Mononuclear cell (primary cell): Measurements from ENCODE around the gene IRX3. TPM values are rescaled to one million over a fixed set of nuclear protein-coding genes. Genes with fewer than 3 reads are reported as not detected.

Experiments
- H3K27me3 ChIP-seq: 2 replicates; pipeline ENCODE4 v1.6.0; 2011; ENCODE audit warnings: low read length, control low read depth; ENCODE audit not compliant: insufficient read depth
- H3K4me1 ChIP-seq: 2 replicates; pipeline ENCODE4 v1.5.1; 2011; ENCODE audit warnings: mild to moderate bottlenecking, low read length, control low read depth; ENCODE audit not compliant: insufficient read depth
- H3K4me3 ChIP-seq: 2 replicates; pipeline ENCODE4 v1.5.1; 2011; ENCODE audit warnings: mild to moderate bottlenecking, low read length, moderate library complexity
- H3K9me3 ChIP-seq: 2 replicates; pipeline ENCODE4 v1.5.1; 2011; ENCODE audit warnings: low read depth, mild to moderate bottlenecking, control low read depth, low read length
- total RNA-seq: library from RNA; depleted of rRNA; stranded (reverse); fragments of >200 nt; gene quantifications from one replicate; pipeline ENCODE4 v1.2.3, GENCODE V29; 2012

IRX3 gene
- total RNA-seq, 1 donor: 1.2 TPM

- Histone ChIP-seq H3K4me1 (no peaks in the 10 kb centered on the region), H3K9me3 (no peaks in the 10 kb centered on the region), H3K4me3 (no peak overlapping the region), H3K27me3 (no peaks in the 10 kb centered on the region)
These were observed 47.1 kb downstream of the IRX3 start for GRCh38 chr16:54239456-54239855.

DNA sequence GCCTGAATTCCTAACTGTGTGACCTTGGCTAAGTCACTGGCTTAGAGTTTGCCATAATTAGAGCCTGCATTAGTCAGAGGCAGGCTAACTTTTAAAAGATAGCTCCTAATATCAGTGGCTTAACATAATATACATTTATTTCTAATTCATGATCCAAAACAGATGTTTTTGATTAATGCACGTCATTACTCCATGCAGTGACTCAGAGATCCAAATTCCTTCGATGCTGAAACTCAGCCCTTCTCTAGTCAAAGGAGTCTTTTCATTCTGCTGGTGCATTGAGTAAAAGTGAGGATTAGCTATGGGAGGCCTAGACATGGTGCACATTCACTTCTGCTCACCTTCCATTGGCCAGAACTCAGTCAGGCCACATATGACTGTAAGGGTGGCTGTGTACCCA is 49.8 kb downstream of the IRX3 start:
- Histone ChIP-seq H3K27me3 (no peaks in the 10 kb centered on the region), H3K4me1 (no peaks in the 10 kb centered on the region), H3K4me3 (no peak overlapping the region), H3K9me3 (no peaks in the 10 kb centered on the region)

DNA sequence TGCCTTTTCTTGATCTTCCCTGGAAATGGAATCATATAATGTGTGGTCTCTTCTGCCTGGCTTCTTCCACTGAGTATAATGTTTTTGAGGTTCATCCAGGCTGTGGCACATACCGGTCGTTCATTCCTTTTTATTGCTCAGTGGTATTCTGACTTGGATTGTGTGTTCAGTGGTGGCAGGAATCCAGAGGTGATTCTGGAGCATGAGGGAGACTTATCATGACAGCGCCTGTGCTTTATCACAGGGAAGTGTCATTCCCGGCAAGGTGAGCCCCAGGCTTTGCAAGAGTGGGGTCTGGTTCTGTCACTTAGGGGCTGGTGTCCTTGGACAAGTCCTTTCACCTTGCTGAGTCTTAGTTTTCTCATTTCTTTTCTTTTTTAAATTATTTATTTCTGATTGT is 53.0 kb downstream of the IRX3 start:
- Histone ChIP-seq H3K27me3 (no peaks in the 10 kb centered on the region), H3K4me1 (no peaks in the 10 kb centered on the region), H3K4me3 (no peak overlapping the region), H3K9me3 (no peaks in the 10 kb centered on the region)
